Renal cortical epithelial cell (primary cell): ENCODE data around the gene CXXC5. TPM values are rescaled to one million over a fixed set of nuclear protein-coding genes. Genes with fewer than 3 reads are reported as not detected.
"Not testable (repeated sequence)": the region's sequence is repeated elsewhere in the genome, so short reads cannot be mapped to it uniquely, and the experiment has no call there.

Experiments
- DNase-seq: peaks from one replicate; pipeline ENCODE4 v3.0.0-alpha.2; 2011; ENCODE audit warnings: low read depth
- total RNA-seq: library from RNA; depleted of rRNA; stranded (reverse); fragments of >200 nt; gene quantifications from 2 replicates; pipeline ENCODE4 v1.2.3, GENCODE V29; 2014

Gene CXXC5
- total RNA-seq, 1 donor from 2014 or later, result 252 TPM

- DNase-seq, result peak; percentile 66
These were observed 62.3 kb downstream of the CXXC5 start for GRCh38 chr5:139710319-139711066.

GRCh38 chr5:139711067-139711905 is 63.1 kb downstream of the CXXC5 start:
- DNase-seq, result no peak

- no peak for DNase-seq
These were observed 63.7 kb downstream of the CXXC5 start for GRCh38 chr5:139711906-139712224.

- no peak for DNase-seq
These were observed 64.3 kb downstream of the CXXC5 start for GRCh38 chr5:139712412-139712811.

- DNase-seq, result not testable (repeated sequence)
These were observed 65.7 kb downstream of the CXXC5 start for GRCh38 chr5:139713898-139714297.

GRCh38 chr5:139717221-139717620 is 69.1 kb downstream of the CXXC5 start:
- no peak for DNase-seq

GRCh38 chr5:139718403-139718802 is 70.3 kb downstream of the CXXC5 start:
- not testable (repeated sequence) for DNase-seq

GRCh38 chr5:139719970-139720369 is 71.8 kb downstream of the CXXC5 start:
- DNase-seq, result not testable (repeated sequence)

GRCh38 chr5:139723986-139724587 is 75.9 kb downstream of the CXXC5 start:
- no peak for DNase-seq

GRCh38 chr5:139725073-139725830 is 77.1 kb downstream of the CXXC5 start:
- peak; percentile 84 for DNase-seq

- DNase-seq, result peak; percentile 60
These were observed 78.1 kb downstream of the CXXC5 start for GRCh38 chr5:139726248-139726647.

GRCh38 chr5:139727615-139728014 is 79.5 kb downstream of the CXXC5 start:
- DNase-seq, result peak; percentile 90

GRCh38 chr5:139731281-139731680 is 83.1 kb downstream of the CXXC5 start:
- DNase-seq, result no peak

GRCh38 chr5:139732019-139732418 is 83.9 kb downstream of the CXXC5 start:
- DNase-seq, result no peak

- DNase-seq, result no peak
These were observed 85.0 kb downstream of the CXXC5 start for GRCh38 chr5:139733010-139733688.

Other genes with a start within 250 kb of the CXXC5 start
- gene SPATA24, start 244.3 kb upstream of the CXXC5 start, total RNA-seq, result 6.6 and 6.9 TPM in 2 replicates
- gene DNAJC18, start 208.8 kb upstream of the CXXC5 start, total RNA-seq, result 6.3 and 11.1 TPM in 2 replicates
- 0.17 and 0.40 TPM in 2 replicates for gene ECSCR, start 185.6 kb upstream of the CXXC5 start, total RNA-seq
- not detected in 2 replicates for gene SMIM33, start 177.3 kb upstream of the CXXC5 start, total RNA-seq
- 12.4 and 15.5 TPM in 2 replicates for gene STING1, start 165.6 kb upstream of the CXXC5 start, total RNA-seq
- 78.2 and 86.7 TPM in 2 replicates for gene UBE2D2, start 87.0 kb upstream of the CXXC5 start, total RNA-seq
- 0.05 TPM in 1 of 2 replicates, not detected in the other for gene PSD2, start 147.5 kb downstream of the CXXC5 start, total RNA-seq